ENCODE results near the gene TRIM10.

TRIM10 gene

DNA sequence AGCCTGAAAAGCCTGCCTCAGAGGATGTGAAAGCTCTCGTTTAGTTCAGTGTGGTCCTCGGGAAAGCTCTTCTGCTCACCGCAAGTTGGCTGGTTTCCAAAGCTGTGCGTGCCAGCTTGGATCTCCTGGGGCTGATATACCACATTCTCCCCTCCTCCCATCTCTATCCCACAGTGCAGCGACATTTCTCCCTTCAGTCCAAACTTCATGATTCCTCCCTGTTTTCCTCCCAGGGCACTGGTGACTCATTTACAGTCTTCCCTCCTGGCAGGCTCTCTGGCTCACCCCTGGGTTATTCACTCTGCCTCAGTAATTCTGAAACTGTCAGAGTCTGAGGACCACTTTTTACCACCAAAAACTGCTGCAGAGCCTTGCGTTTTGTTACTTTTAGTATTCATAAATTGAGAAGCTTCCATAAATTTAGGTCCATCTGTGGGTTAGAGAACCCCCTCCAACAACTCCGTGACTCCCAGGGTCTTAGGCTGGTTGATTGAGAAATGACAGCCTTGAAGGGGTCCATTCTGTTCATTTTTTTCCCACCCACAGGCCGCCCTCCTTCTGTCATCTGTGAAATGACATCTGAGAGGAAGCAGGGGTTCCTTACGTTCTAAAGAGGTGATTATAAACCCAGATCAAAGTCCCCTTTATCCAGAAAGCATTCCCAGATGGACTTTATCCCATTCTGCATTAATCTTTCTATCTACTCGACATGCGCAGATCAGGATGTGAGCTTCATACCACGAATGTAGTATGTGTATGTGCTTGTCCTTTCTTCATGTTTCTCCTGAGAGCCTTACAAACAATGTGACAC is 6.1 kb downstream of the TRIM10 start (continued):
- TF ChIP-seq, protein P1, sequence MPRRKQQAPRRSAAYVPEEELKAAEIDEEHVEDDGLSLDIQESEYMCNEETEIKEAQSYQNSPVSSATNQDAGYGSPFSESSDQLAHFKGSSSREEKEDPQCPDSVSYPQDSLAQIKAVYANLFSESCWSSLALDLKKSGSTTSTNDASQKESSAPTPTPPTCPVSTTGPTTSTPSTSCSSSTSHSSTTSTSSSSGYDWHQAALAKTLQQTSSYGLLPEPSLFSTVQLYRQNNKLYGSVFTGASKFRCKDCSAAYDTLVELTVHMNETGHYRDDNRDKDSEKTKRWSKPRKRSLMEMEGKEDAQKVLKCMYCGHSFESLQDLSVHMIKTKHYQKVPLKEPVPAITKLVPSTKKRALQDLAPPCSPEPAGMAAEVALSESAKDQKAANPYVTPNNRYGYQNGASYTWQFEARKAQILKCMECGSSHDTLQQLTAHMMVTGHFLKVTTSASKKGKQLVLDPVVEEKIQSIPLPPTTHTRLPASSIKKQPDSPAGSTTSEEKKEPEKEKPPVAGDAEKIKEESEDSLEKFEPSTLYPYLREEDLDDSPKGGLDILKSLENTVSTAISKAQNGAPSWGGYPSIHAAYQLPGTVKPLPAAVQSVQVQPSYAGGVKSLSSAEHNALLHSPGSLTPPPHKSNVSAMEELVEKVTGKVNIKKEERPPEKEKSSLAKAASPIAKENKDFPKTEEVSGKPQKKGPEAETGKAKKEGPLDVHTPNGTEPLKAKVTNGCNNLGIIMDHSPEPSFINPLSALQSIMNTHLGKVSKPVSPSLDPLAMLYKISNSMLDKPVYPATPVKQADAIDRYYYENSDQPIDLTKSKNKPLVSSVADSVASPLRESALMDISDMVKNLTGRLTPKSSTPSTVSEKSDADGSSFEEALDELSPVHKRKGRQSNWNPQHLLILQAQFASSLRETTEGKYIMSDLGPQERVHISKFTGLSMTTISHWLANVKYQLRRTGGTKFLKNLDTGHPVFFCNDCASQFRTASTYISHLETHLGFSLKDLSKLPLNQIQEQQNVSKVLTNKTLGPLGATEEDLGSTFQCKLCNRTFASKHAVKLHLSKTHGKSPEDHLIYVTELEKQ (tag by site-specific recombination; IDR thresholded peaks at IDR 0.05; ENCODE audit: borderline replicate concordance), result peak; percentile 65; the same call in 1 of the 2 replicates
- TF ChIP-seq, protein P2, sequence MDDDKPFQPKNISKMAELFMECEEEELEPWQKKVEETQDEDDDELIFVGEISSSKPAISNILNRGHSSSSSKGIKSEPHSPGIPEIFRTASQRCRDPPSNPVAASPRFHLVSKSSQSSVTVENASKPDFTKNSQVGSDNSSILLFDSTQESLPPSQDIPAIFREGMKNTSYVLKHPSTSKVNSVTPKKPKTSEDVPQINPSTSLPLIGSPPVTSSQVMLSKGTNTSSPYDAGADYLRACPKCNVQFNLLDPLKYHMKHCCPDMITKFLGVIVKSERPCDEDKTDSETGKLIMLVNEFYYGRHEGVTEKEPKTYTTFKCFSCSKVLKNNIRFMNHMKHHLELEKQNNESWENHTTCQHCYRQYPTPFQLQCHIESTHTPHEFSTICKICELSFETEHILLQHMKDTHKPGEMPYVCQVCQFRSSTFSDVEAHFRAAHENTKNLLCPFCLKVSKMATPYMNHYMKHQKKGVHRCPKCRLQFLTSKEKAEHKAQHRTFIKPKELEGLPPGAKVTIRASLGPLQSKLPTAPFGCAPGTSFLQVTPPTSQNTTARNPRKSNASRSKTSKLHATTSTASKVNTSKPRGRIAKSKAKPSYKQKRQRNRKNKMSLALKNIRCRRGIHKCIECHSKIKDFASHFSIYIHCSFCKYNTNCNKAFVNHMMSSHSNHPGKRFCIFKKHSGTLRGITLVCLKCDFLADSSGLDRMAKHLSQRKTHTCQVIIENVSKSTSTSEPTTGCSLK (tag by site-specific recombination; IDR thresholded peaks at IDR 0.05), result no peak
- TF ChIP-seq ZXDB (tag by site-specific recombination; IDR thresholded peaks at IDR 0.05) (peak; percentile 85), ZBTB20 (tag by site-specific recombination; IDR thresholded peaks at IDR 0.05) (peak; percentile 0; the same call in 1 of the 2 replicates), ZNF558 (tag by site-specific recombination; IDR thresholded peaks at IDR 0.05) (peak; percentile 76; the same call in 1 of the 2 replicates), ZNF324 (tag by site-specific recombination; IDR thresholded peaks at IDR 0.05) (0 out of 2 replicates have a peak, but pooled peaks have one; percentile 29), ZNF19 (tag by site-specific recombination; IDR thresholded peaks at IDR 0.05; ENCODE audit: low read depth) (no peak), FEZF1 (tag by site-specific recombination; IDR thresholded peaks at IDR 0.05) (peak; percentile 69), ZSCAN30 (tag by site-specific recombination; IDR thresholded peaks at IDR 0.05) (peak; percentile 75; the same call in 1 of the 2 replicates), ZNF2 (tag by site-specific recombination; IDR thresholded peaks at IDR 0.05) (peak; percentile 22; the same call in 1 of the 2 replicates), ZFP41 (tag by site-specific recombination; IDR thresholded peaks at IDR 0.05; ENCODE audit: borderline replicate concordance) (no peak), GLIS2 (tag by site-specific recombination; IDR thresholded peaks at IDR 0.05) (0 out of 2 replicates have a peak, but pooled peaks have one; percentile 48), ZNF610 (tag by site-specific recombination; IDR thresholded peaks at IDR 0.05; ENCODE audit: borderline replicate concordance) (peak; percentile 22; the same call in 1 of the 2 replicates), ZNF350 (tag by site-specific recombination; IDR thresholded peaks at IDR 0.05) (no peak)
- TF ChIP-seq, protein P3, sequence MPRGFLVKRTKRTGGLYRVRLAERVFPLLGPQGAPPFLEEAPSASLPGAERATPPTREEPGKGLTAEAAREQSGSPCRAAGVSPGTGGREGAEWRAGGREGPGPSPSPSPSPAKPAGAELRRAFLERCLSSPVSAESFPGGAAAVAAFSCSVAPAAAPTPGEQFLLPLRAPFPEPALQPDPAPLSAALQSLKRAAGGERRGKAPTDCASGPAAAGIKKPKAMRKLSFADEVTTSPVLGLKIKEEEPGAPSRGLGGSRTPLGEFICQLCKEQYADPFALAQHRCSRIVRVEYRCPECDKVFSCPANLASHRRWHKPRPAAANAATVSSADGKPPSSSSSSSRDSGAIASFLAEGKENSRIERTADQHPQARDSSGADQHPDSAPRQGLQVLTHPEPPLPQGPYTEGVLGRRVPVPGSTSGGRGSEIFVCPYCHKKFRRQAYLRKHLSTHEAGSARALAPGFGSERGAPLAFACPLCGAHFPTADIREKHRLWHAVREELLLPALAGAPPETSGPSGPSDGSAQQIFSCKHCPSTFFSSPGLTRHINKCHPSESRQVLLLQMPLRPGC (tag by site-specific recombination; IDR thresholded peaks at IDR 0.05), result peak; percentile 93

- ChIA-PET POLR2A (interaction anchor here (0.8 to 0.9 kb wide), 2 partner anchors 24 to 93 kb away, joined by 3 to 4 read pairs; partner anchors contain the start of gene POLR1H), CTCF (interaction anchor here (2.7 to 6.3 kb wide), 2 partner anchors 22 to 50 kb away, joined by 24 to 80 read pairs; no protein-coding TSS in a partner anchor)
- Histone ChIP-seq H3K36me3 (ENCODE audit: control insufficient read depth in 2 of 2, insufficient read depth in 1 of 2, low read length in 2 of 2) (no peaks in the 10 kb centered on the region), H3K27ac (ENCODE audit: extremely low read depth, low read depth, low read length) (peak overlapping the region; percentile 67; the same call in 1 of the 2 replicates), H3K4me1 (ENCODE audit: control insufficient read depth, insufficient read depth, low read length) (peaks cover 27% of the 10 kb centered on the region), H3K9me3 (ENCODE audit: control insufficient read depth, insufficient read depth, low read depth, low read length) (no peaks in the 10 kb centered on the region), H3K4me3 (ENCODE audit: low read depth, low read length) (no peak overlapping the region)
- TF ChIP-seq ZFHX2 (tag by site-specific recombination; conservative IDR thresholded peaks at IDR 0.05) (peak; percentile 93), ZNF488 (tag by site-specific recombination; IDR thresholded peaks at IDR 0.05) (no peak), EGR2 (tag by site-specific recombination; IDR thresholded peaks at IDR 0.05; ENCODE audit: low read depth) (peak; percentile 89), KLF9 (tag by site-specific recombination; IDR thresholded peaks at IDR 0.05; ENCODE audit: low read depth) (0 out of 2 replicates have a peak, but pooled peaks have one; percentile 26)
These were observed 7.0 kb downstream of the TRIM10 start for GRCh38 chr6:30154061-30154460.
